ENCODE data around the gene MGLL. TPM values are rescaled to one million over a fixed set of nuclear protein-coding genes. Genes with fewer than 3 reads are reported as not detected.

MGLL gene
- total RNA-seq, 1 donor from 2014 or later, result 0.43 TPM

- no peak overlapping the region for H3K4me3 Mint-ChIP-seq (ENCODE audit: low read depth)
- H3K9me3 Mint-ChIP-seq (ENCODE audit: low read depth), result no peaks in the 10 kb centered on the region
- H3K27ac Mint-ChIP-seq, result no peak overlapping the region
- no peak for DNase-seq (ENCODE audit: low spot score, unreplicated experiment)
- TF ChIP-seq, protein P1, sequence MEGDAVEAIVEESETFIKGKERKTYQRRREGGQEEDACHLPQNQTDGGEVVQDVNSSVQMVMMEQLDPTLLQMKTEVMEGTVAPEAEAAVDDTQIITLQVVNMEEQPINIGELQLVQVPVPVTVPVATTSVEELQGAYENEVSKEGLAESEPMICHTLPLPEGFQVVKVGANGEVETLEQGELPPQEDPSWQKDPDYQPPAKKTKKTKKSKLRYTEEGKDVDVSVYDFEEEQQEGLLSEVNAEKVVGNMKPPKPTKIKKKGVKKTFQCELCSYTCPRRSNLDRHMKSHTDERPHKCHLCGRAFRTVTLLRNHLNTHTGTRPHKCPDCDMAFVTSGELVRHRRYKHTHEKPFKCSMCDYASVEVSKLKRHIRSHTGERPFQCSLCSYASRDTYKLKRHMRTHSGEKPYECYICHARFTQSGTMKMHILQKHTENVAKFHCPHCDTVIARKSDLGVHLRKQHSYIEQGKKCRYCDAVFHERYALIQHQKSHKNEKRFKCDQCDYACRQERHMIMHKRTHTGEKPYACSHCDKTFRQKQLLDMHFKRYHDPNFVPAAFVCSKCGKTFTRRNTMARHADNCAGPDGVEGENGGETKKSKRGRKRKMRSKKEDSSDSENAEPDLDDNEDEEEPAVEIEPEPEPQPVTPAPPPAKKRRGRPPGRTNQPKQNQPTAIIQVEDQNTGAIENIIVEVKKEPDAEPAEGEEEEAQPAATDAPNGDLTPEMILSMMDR (IDR thresholded peaks at IDR 0.05; ENCODE audit: unreplicated experiment), result no peak
- H3K4me1 Mint-ChIP-seq (ENCODE audit: low read depth), result peaks cover under 1% of the 10 kb centered on the region
- peaks cover 32% of the 10 kb centered on the region for H3K27me3 Mint-ChIP-seq
- H3K36me3 Mint-ChIP-seq (ENCODE audit: insufficient read depth), result no peaks in the 10 kb centered on the region
Measured at GRCh38 chr3:127856801-127857200, 34.5 kb upstream of the MGLL start.

GRCh38 chr3:127855246-127855645 is 32.9 kb upstream of the MGLL start:
- H3K9me3 Mint-ChIP-seq (ENCODE audit: low read depth), result no peaks in the 10 kb centered on the region
- H3K36me3 Mint-ChIP-seq (ENCODE audit: insufficient read depth), result no peaks in the 10 kb centered on the region
- H3K27ac Mint-ChIP-seq, result no peak overlapping the region
- peaks cover 1% of the 10 kb centered on the region for H3K4me1 Mint-ChIP-seq (ENCODE audit: low read depth)
- no peak for DNase-seq (ENCODE audit: low spot score, unreplicated experiment)
- TF ChIP-seq, protein P1 (IDR thresholded peaks at IDR 0.05; ENCODE audit: unreplicated experiment), result no peak
- H3K27me3 Mint-ChIP-seq, result peaks cover 25% of the 10 kb centered on the region
- H3K4me3 Mint-ChIP-seq (ENCODE audit: low read depth), result no peak overlapping the region

DNA sequence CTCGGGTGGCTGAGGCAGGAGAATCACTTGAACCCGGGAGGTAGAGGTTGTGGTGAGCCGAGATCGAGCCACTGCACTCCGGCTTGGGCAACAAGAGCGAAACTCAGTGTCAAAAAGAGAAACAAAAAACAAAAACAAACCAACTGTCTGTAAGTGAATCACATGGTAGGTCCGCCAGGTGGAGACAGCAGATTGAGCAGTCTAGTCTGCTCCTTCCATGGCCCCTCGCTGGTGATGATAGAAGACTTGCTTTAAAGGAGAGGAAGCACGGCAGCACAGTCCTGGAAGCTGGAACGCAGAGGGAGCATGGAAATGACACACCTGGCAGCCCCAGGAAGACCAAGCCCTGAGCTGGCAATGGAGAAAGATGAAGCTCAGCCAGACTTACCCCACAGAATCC is 31.4 kb upstream of the MGLL start:
- peaks cover 26% of the 10 kb centered on the region for H3K27me3 Mint-ChIP-seq
- H3K9me3 Mint-ChIP-seq (ENCODE audit: low read depth), result no peaks in the 10 kb centered on the region
- TF ChIP-seq, protein P1 (IDR thresholded peaks at IDR 0.05; ENCODE audit: unreplicated experiment), result no peak
- no peaks in the 10 kb centered on the region for H3K36me3 Mint-ChIP-seq (ENCODE audit: insufficient read depth)
- no peak for DNase-seq (ENCODE audit: low spot score, unreplicated experiment)
- H3K27ac Mint-ChIP-seq, result no peak overlapping the region
- H3K4me1 Mint-ChIP-seq (ENCODE audit: low read depth), result peaks cover 1% of the 10 kb centered on the region
- no peak overlapping the region for H3K4me3 Mint-ChIP-seq (ENCODE audit: low read depth)

GRCh38 chr3:127851899-127852298 is 29.6 kb upstream of the MGLL start:
- H3K4me3 Mint-ChIP-seq (ENCODE audit: low read depth), result no peak overlapping the region
- peaks cover 37% of the 10 kb centered on the region for H3K27me3 Mint-ChIP-seq
- TF ChIP-seq, protein P1 (IDR thresholded peaks at IDR 0.05; ENCODE audit: unreplicated experiment), result no peak
- no peaks in the 10 kb centered on the region for H3K36me3 Mint-ChIP-seq (ENCODE audit: insufficient read depth)
- DNase-seq (ENCODE audit: low spot score, unreplicated experiment), result no peak
- peaks cover 1% of the 10 kb centered on the region for H3K4me1 Mint-ChIP-seq (ENCODE audit: low read depth)
- H3K9me3 Mint-ChIP-seq (ENCODE audit: low read depth), result no peaks in the 10 kb centered on the region
- H3K27ac Mint-ChIP-seq, result no peak overlapping the region

- no peaks in the 10 kb centered on the region for H3K9me3 Mint-ChIP-seq (ENCODE audit: low read depth)
- no peak for DNase-seq (ENCODE audit: low spot score, unreplicated experiment)
- H3K4me3 Mint-ChIP-seq (ENCODE audit: low read depth), result no peak overlapping the region
- no peaks in the 10 kb centered on the region for H3K36me3 Mint-ChIP-seq (ENCODE audit: insufficient read depth)
- H3K27ac Mint-ChIP-seq, result no peak overlapping the region
- H3K4me1 Mint-ChIP-seq (ENCODE audit: low read depth), result peaks cover 1% of the 10 kb centered on the region
- H3K27me3 Mint-ChIP-seq, result peaks cover 34% of the 10 kb centered on the region
- TF ChIP-seq, protein P1 (IDR thresholded peaks at IDR 0.05; ENCODE audit: unreplicated experiment), result no peak
Measured at GRCh38 chr3:127849368-127849767, 27.1 kb upstream of the MGLL start.
